ENCODE measurements around the gene PCDH15.

The PCDH15 gene

DNA sequence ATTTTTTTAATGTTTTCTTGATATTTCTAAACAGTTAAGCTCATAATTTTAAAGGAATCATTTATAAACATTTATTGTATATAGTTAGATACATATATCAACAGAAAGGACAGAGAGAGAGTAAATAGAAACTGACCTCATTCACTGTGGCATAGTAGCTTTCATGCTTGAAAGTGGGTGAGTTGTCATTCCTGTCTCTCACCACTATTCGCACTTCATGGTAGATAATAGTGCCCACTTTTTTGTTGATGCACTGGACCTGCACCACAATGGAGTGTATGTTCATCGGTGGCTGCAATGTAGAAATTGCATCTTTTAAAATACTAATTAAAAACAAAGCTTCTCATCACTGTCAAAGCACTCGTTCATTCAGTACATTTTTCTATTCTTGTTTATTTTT, 432.0 kb downstream of the PCDH15 start:
- in situ Hi-C loops (cut with MboI; ENCODE audit: low sequenced_read_pairs, unreplicated experiment): no loop called here
- no peak for DNase-seq (ENCODE audit: low spot score)
- TF ChIP-seq, protein P1, sequence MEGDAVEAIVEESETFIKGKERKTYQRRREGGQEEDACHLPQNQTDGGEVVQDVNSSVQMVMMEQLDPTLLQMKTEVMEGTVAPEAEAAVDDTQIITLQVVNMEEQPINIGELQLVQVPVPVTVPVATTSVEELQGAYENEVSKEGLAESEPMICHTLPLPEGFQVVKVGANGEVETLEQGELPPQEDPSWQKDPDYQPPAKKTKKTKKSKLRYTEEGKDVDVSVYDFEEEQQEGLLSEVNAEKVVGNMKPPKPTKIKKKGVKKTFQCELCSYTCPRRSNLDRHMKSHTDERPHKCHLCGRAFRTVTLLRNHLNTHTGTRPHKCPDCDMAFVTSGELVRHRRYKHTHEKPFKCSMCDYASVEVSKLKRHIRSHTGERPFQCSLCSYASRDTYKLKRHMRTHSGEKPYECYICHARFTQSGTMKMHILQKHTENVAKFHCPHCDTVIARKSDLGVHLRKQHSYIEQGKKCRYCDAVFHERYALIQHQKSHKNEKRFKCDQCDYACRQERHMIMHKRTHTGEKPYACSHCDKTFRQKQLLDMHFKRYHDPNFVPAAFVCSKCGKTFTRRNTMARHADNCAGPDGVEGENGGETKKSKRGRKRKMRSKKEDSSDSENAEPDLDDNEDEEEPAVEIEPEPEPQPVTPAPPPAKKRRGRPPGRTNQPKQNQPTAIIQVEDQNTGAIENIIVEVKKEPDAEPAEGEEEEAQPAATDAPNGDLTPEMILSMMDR (IDR thresholded peaks at IDR 0.05; ENCODE audit: borderline replicate concordance, control extremely low read depth, extremely low read depth, insufficient read depth, missing control alignments): no peak

GRCh38 chr10:54363390-54363789, 437.6 kb downstream of the PCDH15 start:
- in situ Hi-C loops (cut with MboI; ENCODE audit: low sequenced_read_pairs, unreplicated experiment): no loop called here
- DNase-seq (ENCODE audit: low spot score): no peak
- TF ChIP-seq, protein P1 (IDR thresholded peaks at IDR 0.05; ENCODE audit: borderline replicate concordance, control extremely low read depth, extremely low read depth, insufficient read depth, missing control alignments): no peak

DNA sequence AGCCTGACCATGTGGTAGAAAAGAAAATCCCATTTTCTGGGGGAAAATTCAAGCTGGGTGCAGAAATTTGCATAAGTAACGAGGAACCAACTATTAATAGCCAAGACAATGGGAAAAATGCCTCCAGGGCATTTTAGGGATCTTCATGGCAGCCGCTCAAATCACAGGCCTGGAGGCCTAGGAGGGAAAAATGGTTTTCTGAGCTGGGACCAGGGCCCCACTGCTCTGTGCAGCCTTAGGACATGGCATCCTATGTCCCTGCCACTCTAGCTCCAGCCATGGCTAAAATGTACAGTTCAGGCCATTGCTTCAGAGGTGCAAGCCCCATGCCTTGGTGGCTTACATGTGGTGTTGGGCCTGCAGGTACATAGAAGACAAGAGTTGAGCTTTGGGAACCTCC, 459.0 kb downstream of the PCDH15 start:
- in situ Hi-C loops (cut with MboI; ENCODE audit: low sequenced_read_pairs, unreplicated experiment): no loop called here
- TF ChIP-seq, protein P1 (IDR thresholded peaks at IDR 0.05; ENCODE audit: borderline replicate concordance, control extremely low read depth, extremely low read depth, insufficient read depth, missing control alignments): no peak

DNA sequence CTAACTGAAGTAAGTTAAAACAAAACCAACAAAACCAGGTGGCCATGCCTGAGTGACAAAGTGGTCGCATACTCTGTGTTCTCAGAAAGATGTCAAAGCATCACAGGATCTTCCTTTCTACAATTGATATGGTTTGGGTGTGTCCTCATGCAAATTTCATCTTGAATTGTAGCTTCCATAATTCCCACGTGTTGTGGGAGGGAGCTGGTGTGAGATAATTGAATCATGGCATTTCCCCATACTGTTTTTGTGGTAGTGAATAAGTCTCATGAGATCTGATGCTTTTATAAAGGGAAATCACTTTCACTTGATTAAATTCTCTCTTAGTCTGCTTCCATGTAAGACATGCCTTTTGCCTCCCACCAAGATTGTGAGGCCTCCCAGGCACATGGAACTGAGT, 465.7 kb downstream of the PCDH15 start:
- DNase-seq (ENCODE audit: low spot score): no peak
- in situ Hi-C loops (cut with MboI; ENCODE audit: low sequenced_read_pairs, unreplicated experiment): no loop called here
- TF ChIP-seq, protein P1 (IDR thresholded peaks at IDR 0.05; ENCODE audit: borderline replicate concordance, control extremely low read depth, extremely low read depth, insufficient read depth, missing control alignments): no peak

More for the DNA sequence above, 459.0 kb downstream of the PCDH15 start:
- no peak for DNase-seq (ENCODE audit: low spot score)

DNA sequence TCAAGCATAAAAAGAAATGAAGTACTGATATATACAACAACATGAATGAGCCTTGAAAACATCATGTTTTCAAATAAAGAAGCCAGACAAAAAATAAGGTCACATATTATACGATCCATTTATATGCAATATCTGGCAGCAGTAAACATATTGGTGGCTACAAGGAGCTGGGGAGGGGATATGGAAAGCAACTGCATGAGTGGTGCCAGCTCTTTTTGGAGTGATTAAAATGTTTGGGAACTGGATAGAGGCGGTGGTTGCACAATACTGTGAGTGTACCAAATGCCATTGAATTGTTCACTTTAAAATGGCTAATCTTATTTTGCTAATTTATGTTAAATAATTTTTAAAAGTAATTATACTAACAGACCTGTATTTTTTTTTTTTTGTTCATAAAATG, 481.7 kb downstream of the PCDH15 start:
- DNase-seq (ENCODE audit: low spot score): no peak
- TF ChIP-seq, protein P1 (IDR thresholded peaks at IDR 0.05; ENCODE audit: borderline replicate concordance, control extremely low read depth, extremely low read depth, insufficient read depth, missing control alignments): no peak
- in situ Hi-C loops (cut with MboI; ENCODE audit: low sequenced_read_pairs, unreplicated experiment): no loop called here

- in situ Hi-C loops (cut with MboI; ENCODE audit: low sequenced_read_pairs, unreplicated experiment): no loop called here
- TF ChIP-seq, protein P1 (IDR thresholded peaks at IDR 0.05; ENCODE audit: borderline replicate concordance, control extremely low read depth, extremely low read depth, insufficient read depth, missing control alignments): no peak
Observed at GRCh38 chr10:54318470-54318869, 482.6 kb downstream of the PCDH15 start.

DNA sequence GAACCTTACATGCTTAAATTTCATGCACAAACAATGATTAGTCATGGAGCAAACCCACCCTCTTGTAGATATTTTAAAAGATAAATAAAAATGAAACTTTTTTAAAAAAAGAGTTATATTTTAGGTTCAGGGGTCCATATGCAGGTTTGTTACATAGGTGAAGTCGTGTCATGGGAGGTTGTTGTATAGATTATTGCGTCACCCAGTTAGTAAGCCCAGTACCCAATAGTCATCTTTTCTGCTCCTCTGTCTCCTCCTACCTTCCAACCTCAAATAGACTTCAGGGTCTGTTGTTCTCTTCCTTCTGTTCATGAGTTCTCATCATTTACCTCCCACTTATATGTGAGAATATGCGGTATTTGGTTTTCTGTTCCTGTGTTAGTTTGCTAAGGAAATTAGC, 486.6 kb downstream of the PCDH15 start:
- in situ Hi-C loops (cut with MboI; ENCODE audit: low sequenced_read_pairs, unreplicated experiment): no loop called here
- no peak for DNase-seq (ENCODE audit: low spot score)
- TF ChIP-seq, protein P1 (IDR thresholded peaks at IDR 0.05; ENCODE audit: borderline replicate concordance, control extremely low read depth, extremely low read depth, insufficient read depth, missing control alignments): no peak

More at GRCh38 chr10:54318470-54318869, 482.6 kb downstream of the PCDH15 start:
- DNase-seq (ENCODE audit: low spot score): no peak
